ENCODE results near the gene KLF2. TPM values are rescaled to one million over a fixed set of nuclear protein-coding genes. Genes with fewer than 3 reads are reported as not detected.
"Not testable (repeated sequence)": the region's sequence is repeated elsewhere in the genome, so short reads cannot be mapped to it uniquely, and the experiment has no call there.

The KLF2 gene
- total RNA-seq, 2 experiments from 2014 or later = 0.46 to 0.84 TPM

- CTCF ChIA-PET, POLR2A ChIA-PET: not testable (repeated sequence)
These were observed 19.6 kb upstream of the KLF2 start for GRCh38 chr19:16305060-16305459.

GRCh38 chr19:16306728-16307402, 17.8 kb upstream of the KLF2 start:
- CTCF ChIA-PET = no interaction called here

GRCh38 chr19:16308081-16308480, 16.5 kb upstream of the KLF2 start:
- ChIA-PET POLR2A (no interaction called here), CTCF (no interaction called here)

More at GRCh38 chr19:16306728-16307402, 17.8 kb upstream of the KLF2 start:
- POLR2A ChIA-PET = no interaction called here

GRCh38 chr19:16309643-16310042, 15.0 kb upstream of the KLF2 start:
- ChIA-PET CTCF (no interaction called here), POLR2A (no interaction called here)

GRCh38 chr19:16315825-16316505, 8.7 kb upstream of the KLF2 start:
- CTCF ChIA-PET = interaction anchor here (0.7 kb wide), 1 partner anchor 190 kb away, joined by 3 read pairs; no protein-coding TSS in a partner anchor
- POLR2A ChIA-PET = interaction anchor here (0.6 kb wide), 1 partner anchor 955 kb away, joined by 3 read pairs; no protein-coding TSS in a partner anchor

GRCh38 chr19:16316506-16316882, 8.1 kb upstream of the KLF2 start:
- ChIA-PET POLR2A (interaction anchor here (0.6 kb wide), 1 partner anchor 955 kb away, joined by 3 read pairs; no protein-coding TSS in a partner anchor), CTCF (no interaction called here)

GRCh38 chr19:16319481-16319880, 5.1 kb upstream of the KLF2 start:
- CTCF ChIA-PET = no interaction called here
- POLR2A ChIA-PET = no interaction called here

GRCh38 chr19:16320987-16321386, 3.6 kb upstream of the KLF2 start:
- CTCF ChIA-PET = no interaction called here
- POLR2A ChIA-PET = no interaction called here

GRCh38 chr19:16325161-16325527, 518 bp downstream of the KLF2 start:
- CTCF ChIA-PET = interaction anchor here (1.5 kb wide), 1 partner anchor 14 kb away, joined by 4 read pairs; no protein-coding TSS in a partner anchor

GRCh38 chr19:16325641-16326400, 1.2 kb downstream of the KLF2 start:
- CTCF ChIA-PET = interaction anchor here (0.5 to 1.5 kb wide), 2 partner anchors 13 to 167 kb away, joined by 3 to 4 read pairs; no protein-coding TSS in a partner anchor
- POLR2A ChIA-PET = interaction anchor here (0.6 kb wide), 1 partner anchor 42 kb away, joined by 5 read pairs; no protein-coding TSS in a partner anchor

More at GRCh38 chr19:16325161-16325527, 518 bp downstream of the KLF2 start:
- POLR2A ChIA-PET = interaction anchor here (0.6 to 1.3 kb wide), 3 partner anchors 14 to 46 kb away, joined by 3 to 5 read pairs (median 5); no protein-coding TSS in a partner anchor

GRCh38 chr19:16326401-16327168, 2.0 kb downstream of the KLF2 start:
- CTCF ChIA-PET = no interaction called here
- POLR2A ChIA-PET = interaction anchor here (0.5 to 2.7 kb wide), 2 partner anchors 12 to 56 kb away, joined by 7 to 10 read pairs; no protein-coding TSS in a partner anchor

- CTCF ChIA-PET = interaction anchor here (4.3 kb wide), 1 partner anchor 14 kb away, joined by 48 read pairs; no protein-coding TSS in a partner anchor
These were observed 2.5 kb downstream of the KLF2 start for GRCh38 chr19:16327169-16327475.

GRCh38 chr19:16327501-16327900, 2.9 kb downstream of the KLF2 start:
- CTCF ChIA-PET = interaction anchor here (1.3 to 4.3 kb wide), 3 partner anchors 14 to 55 kb away, joined by 5 to 48 read pairs (median 7); no protein-coding TSS in a partner anchor
- POLR2A ChIA-PET = interaction anchor here (1.3 to 2.7 kb wide), 4 partner anchors 11 to 44 kb away, joined by 4 to 10 read pairs (median 8); no protein-coding TSS in a partner anchor

More at GRCh38 chr19:16327169-16327475, 2.5 kb downstream of the KLF2 start:
- POLR2A ChIA-PET = interaction anchor here (1.3 to 2.7 kb wide), 2 partner anchors 11 to 15 kb away, joined by 6 to 10 read pairs; no protein-coding TSS in a partner anchor

- ChIA-PET POLR2A (interaction anchor here (1.0 to 2.7 kb wide), 5 partner anchors 10 to 44 kb away, joined by 3 to 10 read pairs (median 6); no protein-coding TSS in a partner anchor), CTCF (interaction anchor here (1.1 to 4.3 kb wide), 7 partner anchors 13 to 80 kb away, joined by 3 to 48 read pairs (median 5); no protein-coding TSS in a partner anchor)
These were observed 3.5 kb downstream of the KLF2 start for GRCh38 chr19:16327911-16328823.

GRCh38 chr19:16328824-16329482, 4.3 kb downstream of the KLF2 start:
- ChIA-PET CTCF (interaction anchor here (1.1 to 4.3 kb wide), 8 partner anchors 12 to 81 kb away, joined by 3 to 48 read pairs (median 6); no protein-coding TSS in a partner anchor), POLR2A (interaction anchor here (1.0 to 2.7 kb wide), 4 partner anchors 9 to 43 kb away, joined by 3 to 10 read pairs (median 6); no protein-coding TSS in a partner anchor)

- ChIA-PET POLR2A (interaction anchor here (1.2 to 1.8 kb wide), 3 partner anchors 8 to 52 kb away, joined by 4 to 12 read pairs (median 8); no protein-coding TSS in a partner anchor), CTCF (interaction anchor here (0.9 to 4.3 kb wide), 8 partner anchors 11 to 145 kb away, joined by 3 to 48 read pairs (median 8); partner anchors contain the start of gene FAM32A)
These were observed 5.8 kb downstream of the KLF2 start for GRCh38 chr19:16330368-16330801.

All from activated CD8-positive, alpha-beta memory T cell treated with anti-CD3 and anti-CD28 coated beads for 36 hours (primary cell).